ENCODE data around the gene DNAJC16.

Gene DNAJC16

GRCh38 chr1:15557008-15557407, 30.4 kb downstream of the DNAJC16 start:
- H3K4me2 ChIP-seq (ENCODE audit: low read depth, low read length, poor library complexity, severe bottlenecking), result no peak overlapping the region
- H3K27ac ChIP-seq (ENCODE audit: low read depth, low read length), result no peak overlapping the region
- 0 out of 2 replicates have a peak, but pooled peaks cover 3% of the 10 kb centered on the region for H3F3A ChIP-seq (ENCODE audit: insufficient read depth)
- 0 out of 2 replicates have a peak, but pooled peaks cover 2% of the 10 kb centered on the region for H3K36me3 ChIP-seq (ENCODE audit: low read length)
- no peaks in the 10 kb centered on the region for H4K20me1 ChIP-seq (ENCODE audit: low read depth, low read length)
- TF ChIP-seq, protein P1, sequence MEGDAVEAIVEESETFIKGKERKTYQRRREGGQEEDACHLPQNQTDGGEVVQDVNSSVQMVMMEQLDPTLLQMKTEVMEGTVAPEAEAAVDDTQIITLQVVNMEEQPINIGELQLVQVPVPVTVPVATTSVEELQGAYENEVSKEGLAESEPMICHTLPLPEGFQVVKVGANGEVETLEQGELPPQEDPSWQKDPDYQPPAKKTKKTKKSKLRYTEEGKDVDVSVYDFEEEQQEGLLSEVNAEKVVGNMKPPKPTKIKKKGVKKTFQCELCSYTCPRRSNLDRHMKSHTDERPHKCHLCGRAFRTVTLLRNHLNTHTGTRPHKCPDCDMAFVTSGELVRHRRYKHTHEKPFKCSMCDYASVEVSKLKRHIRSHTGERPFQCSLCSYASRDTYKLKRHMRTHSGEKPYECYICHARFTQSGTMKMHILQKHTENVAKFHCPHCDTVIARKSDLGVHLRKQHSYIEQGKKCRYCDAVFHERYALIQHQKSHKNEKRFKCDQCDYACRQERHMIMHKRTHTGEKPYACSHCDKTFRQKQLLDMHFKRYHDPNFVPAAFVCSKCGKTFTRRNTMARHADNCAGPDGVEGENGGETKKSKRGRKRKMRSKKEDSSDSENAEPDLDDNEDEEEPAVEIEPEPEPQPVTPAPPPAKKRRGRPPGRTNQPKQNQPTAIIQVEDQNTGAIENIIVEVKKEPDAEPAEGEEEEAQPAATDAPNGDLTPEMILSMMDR (IDR thresholded peaks at IDR 0.05; ENCODE audit: insufficient read depth, low read length, poor library complexity, severe bottlenecking), result no peak
- TF ChIP-seq EZH2phosphoT487 (conservative IDR thresholded peaks at IDR 0.05; ENCODE audit: low read length), result no peak
- no peak overlapping the region for H2AFZ ChIP-seq (ENCODE audit: low read depth, low read length, severe bottlenecking)
- no peaks in the 10 kb centered on the region for H3K9me3 ChIP-seq (ENCODE audit: insufficient read depth, low read length)
- H3K4me3 ChIP-seq (ENCODE audit: insufficient read depth, low read length, poor library complexity, severe bottlenecking), result no peak overlapping the region
- H3K27me3 ChIP-seq (ENCODE audit: low read length), result no peaks in the 10 kb centered on the region
- H3K79me2 ChIP-seq (ENCODE audit: insufficient read depth, low read length), result no peaks in the 10 kb centered on the region
- H3K9me2 ChIP-seq (replicated peaks; ENCODE audit: insufficient read depth, low read length), result no peaks in the 10 kb centered on the region
- H3K9ac ChIP-seq (ENCODE audit: low read length), result no peak overlapping the region

GRCh38 chr1:15557594-15557993, 30.9 kb downstream of the DNAJC16 start:
- H3K27ac ChIP-seq (ENCODE audit: low read depth, low read length), result no peak overlapping the region
- 0 out of 2 replicates have a peak, but pooled peaks cover 2% of the 10 kb centered on the region for H3K36me3 ChIP-seq (ENCODE audit: low read length)
- H3F3A ChIP-seq (ENCODE audit: insufficient read depth), result 0 out of 2 replicates have a peak, but pooled peaks cover 3% of the 10 kb centered on the region
- H3K27me3 ChIP-seq (ENCODE audit: low read length), result no peaks in the 10 kb centered on the region
- H4K20me1 ChIP-seq (ENCODE audit: low read depth, low read length), result no peaks in the 10 kb centered on the region
- no peak for TF ChIP-seq EZH2phosphoT487 (conservative IDR thresholded peaks at IDR 0.05; ENCODE audit: low read length)
- TF ChIP-seq, protein P1 (IDR thresholded peaks at IDR 0.05; ENCODE audit: insufficient read depth, low read length, poor library complexity, severe bottlenecking), result no peak
- no peaks in the 10 kb centered on the region for H3K79me2 ChIP-seq (ENCODE audit: insufficient read depth, low read length)
- no peaks in the 10 kb centered on the region for H3K9me3 ChIP-seq (ENCODE audit: insufficient read depth, low read length)
- no peak overlapping the region for H3K4me2 ChIP-seq (ENCODE audit: low read depth, low read length, poor library complexity, severe bottlenecking)
- no peaks in the 10 kb centered on the region for H3K9me2 ChIP-seq (replicated peaks; ENCODE audit: insufficient read depth, low read length)
- no peak overlapping the region for H2AFZ ChIP-seq (ENCODE audit: low read depth, low read length, severe bottlenecking)
- no peak overlapping the region for H3K9ac ChIP-seq (ENCODE audit: low read length)
- no peak overlapping the region for H3K4me3 ChIP-seq (ENCODE audit: insufficient read depth, low read length, poor library complexity, severe bottlenecking)

DNA sequence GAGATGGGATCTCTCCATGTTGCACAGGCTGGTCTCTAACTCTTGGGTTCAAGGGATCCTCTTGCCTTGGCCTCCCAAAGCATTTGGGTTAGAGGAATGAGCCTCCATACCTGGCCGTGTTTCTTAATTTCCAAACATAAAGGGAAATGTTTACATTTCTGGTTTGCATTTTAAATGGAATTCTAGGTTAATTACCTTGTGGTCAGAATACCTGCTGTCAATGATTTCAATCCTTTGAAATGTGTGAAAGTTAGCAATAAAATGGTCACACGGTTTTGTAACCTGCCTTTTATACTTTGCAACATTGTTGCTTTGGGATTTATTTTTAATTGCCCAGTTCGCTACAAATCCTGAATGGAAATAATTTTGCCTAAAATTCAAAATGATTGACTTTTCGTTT, 31.9 kb downstream of the DNAJC16 start:
- TF ChIP-seq, protein P1 (IDR thresholded peaks at IDR 0.05; ENCODE audit: insufficient read depth, low read length, poor library complexity, severe bottlenecking), result no peak
- no peak for TF ChIP-seq EZH2phosphoT487 (conservative IDR thresholded peaks at IDR 0.05; ENCODE audit: low read length)
- no peaks in the 10 kb centered on the region for H3K9me2 ChIP-seq (replicated peaks; ENCODE audit: insufficient read depth, low read length)
- no peaks in the 10 kb centered on the region for H4K20me1 ChIP-seq (ENCODE audit: low read depth, low read length)
- H2AFZ ChIP-seq (ENCODE audit: low read depth, low read length, severe bottlenecking), result no peak overlapping the region
- no peaks in the 10 kb centered on the region for H3K9me3 ChIP-seq (ENCODE audit: insufficient read depth, low read length)
- H3K27ac ChIP-seq (ENCODE audit: low read depth, low read length), result no peak overlapping the region
- no peak overlapping the region for H3K4me2 ChIP-seq (ENCODE audit: low read depth, low read length, poor library complexity, severe bottlenecking)
- H3K36me3 ChIP-seq (ENCODE audit: low read length), result 0 out of 2 replicates have a peak, but pooled peaks cover 2% of the 10 kb centered on the region
- no peak overlapping the region for H3K9ac ChIP-seq (ENCODE audit: low read length)
- H3K27me3 ChIP-seq (ENCODE audit: low read length), result no peaks in the 10 kb centered on the region
- H3K4me3 ChIP-seq (ENCODE audit: insufficient read depth, low read length, poor library complexity, severe bottlenecking), result no peak overlapping the region
- H3K79me2 ChIP-seq (ENCODE audit: insufficient read depth, low read length), result no peaks in the 10 kb centered on the region
- H3F3A ChIP-seq (ENCODE audit: insufficient read depth), result 0 out of 2 replicates have a peak, but pooled peaks cover 3% of the 10 kb centered on the region

Measured in SU-DHL-6 (cell line).